Measurements from ENCODE around the gene CD46. TPM values are rescaled to one million over a fixed set of nuclear protein-coding genes. Genes with fewer than 3 reads are reported as not detected.

CD46 gene
- total RNA-seq, 1 donor, result 92.3 TPM

DNA sequence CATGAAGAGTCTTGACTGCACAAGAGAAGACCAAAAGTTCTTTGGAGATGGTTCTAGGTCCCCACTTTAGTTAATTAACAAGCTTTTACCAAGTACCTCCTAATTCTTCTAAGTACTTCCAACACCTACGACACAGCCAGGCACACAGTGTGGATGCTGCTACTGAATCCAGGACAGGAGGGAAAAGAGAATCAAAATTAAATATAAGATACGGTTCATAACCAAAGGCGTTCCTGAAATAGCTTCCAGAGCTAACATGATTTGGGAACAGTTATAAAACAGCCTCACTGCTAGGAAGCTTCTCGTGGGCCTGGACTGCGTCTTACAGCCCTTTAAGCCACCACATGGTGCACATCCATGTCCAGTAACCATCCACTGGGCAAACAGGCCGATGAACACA is 84.1 kb downstream of the CD46 start:
- H3K4me3 ChIP-seq (ENCODE audit: low read depth, low read length), result no peak overlapping the region
- no peak for DNase-seq (ENCODE audit: low read depth)
- TF ChIP-seq, protein P1, sequence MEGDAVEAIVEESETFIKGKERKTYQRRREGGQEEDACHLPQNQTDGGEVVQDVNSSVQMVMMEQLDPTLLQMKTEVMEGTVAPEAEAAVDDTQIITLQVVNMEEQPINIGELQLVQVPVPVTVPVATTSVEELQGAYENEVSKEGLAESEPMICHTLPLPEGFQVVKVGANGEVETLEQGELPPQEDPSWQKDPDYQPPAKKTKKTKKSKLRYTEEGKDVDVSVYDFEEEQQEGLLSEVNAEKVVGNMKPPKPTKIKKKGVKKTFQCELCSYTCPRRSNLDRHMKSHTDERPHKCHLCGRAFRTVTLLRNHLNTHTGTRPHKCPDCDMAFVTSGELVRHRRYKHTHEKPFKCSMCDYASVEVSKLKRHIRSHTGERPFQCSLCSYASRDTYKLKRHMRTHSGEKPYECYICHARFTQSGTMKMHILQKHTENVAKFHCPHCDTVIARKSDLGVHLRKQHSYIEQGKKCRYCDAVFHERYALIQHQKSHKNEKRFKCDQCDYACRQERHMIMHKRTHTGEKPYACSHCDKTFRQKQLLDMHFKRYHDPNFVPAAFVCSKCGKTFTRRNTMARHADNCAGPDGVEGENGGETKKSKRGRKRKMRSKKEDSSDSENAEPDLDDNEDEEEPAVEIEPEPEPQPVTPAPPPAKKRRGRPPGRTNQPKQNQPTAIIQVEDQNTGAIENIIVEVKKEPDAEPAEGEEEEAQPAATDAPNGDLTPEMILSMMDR (IDR thresholded peaks at IDR 0.05; ENCODE audit: insufficient read depth, low read length), result no peak

DNA sequence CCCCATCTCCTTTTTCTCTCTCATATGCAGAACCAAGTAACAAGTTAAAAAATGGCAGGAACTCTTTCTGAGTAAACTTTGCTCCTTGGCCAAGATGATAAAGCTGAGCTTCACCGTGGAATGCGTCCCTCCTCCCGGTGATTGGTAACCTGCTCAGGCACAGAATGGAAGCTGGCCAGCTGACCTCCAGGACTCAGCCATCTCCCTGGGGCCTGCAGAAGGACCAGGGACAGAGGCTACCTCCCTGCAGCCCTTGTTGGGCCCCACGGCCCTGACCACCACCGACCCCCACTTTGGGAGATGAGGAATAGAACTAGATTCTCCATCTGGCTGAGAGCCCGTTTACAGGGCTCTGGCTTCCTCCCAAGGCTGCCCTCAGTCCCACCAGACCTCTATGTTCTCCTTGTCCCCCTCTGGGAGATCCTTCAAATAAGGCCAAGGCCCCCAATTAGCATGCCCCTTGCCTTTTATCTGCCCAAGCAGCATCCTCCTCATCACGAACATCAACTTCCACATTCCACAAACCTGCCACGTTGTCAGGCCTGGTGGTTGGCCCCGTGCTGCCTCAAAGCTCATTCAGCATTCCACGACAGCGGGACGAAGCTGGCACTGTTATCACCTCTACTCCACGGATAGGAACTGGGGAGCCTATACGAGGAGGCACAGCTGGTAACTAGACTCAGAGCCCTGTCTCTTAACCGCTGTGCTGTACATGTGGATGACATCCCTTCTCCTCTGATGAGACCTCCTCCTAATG is 84.9 kb downstream of the CD46 start:
- TF ChIP-seq, protein P1 (IDR thresholded peaks at IDR 0.05; ENCODE audit: insufficient read depth, low read length), result no peak
- no peak for DNase-seq (ENCODE audit: low read depth)
- H3K4me3 ChIP-seq (ENCODE audit: low read depth, low read length), result no peak overlapping the region

DNA sequence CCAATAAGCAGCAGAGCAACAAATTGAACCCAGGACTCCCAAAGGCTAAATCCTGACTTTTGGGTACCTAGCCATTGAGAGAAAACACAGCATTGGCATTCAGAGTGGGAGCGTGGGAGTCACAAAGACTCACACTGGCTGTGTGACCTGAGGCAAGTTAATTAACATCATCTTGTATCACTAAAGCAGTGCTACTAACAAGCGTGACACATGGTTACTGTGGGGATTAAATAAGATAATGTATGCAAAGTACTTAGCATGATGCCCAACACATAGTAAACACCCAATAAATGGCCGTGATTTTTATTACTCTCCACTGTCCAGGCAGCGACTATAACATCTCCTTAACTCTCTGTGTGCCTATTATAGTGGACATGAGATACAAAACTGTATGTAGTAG is 85.8 kb downstream of the CD46 start:
- no peak for DNase-seq (ENCODE audit: low read depth)
- H3K4me3 ChIP-seq (ENCODE audit: low read depth, low read length), result no peak overlapping the region
- TF ChIP-seq, protein P1 (IDR thresholded peaks at IDR 0.05; ENCODE audit: insufficient read depth, low read length), result no peak

DNA sequence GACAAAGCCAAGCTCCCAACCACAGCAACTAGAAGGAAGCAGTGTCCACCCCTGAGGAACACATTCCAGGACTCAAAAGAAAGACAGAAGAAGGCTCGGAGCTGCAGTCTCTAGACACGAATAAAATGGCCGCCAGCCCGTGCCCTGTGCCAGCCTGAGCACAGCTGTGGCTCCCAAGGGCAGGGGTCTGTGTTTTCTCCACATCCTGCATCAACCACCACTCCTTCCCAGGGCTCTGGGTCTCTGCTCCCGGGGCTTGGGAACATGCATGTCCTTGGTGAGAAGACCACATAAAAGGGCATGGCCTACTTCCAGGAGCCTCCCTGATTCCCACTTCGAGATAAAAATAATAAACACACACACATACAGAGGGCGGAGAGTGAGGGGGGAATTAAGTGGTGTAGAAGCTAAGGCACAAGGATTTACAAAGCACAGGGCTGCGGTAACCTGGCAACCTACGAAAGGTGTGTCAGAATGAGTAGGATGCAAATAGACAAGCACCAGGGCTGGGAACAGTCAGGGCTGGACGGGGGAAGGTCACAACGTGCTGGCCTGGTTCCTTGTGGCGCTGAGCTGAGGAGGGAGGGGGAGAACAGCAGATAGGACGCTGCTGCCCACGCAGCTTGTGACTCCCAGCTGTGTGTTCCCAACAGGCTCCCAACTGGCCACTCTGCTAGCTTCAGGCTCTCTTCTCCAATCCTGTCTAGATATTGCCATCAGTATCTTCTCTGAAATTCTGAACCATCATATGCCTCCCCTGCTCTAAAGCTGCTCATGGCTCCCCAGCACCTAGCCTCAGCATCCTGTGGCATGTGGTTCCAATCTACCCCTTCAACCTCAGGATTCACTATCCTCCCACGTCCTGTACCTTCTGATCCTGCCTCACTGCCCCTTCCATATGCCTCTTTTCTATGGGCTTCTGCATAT is 86.6 kb downstream of the CD46 start:
- TF ChIP-seq, protein P1 (IDR thresholded peaks at IDR 0.05; ENCODE audit: insufficient read depth, low read length), result no peak
- no peak for DNase-seq (ENCODE audit: low read depth)
- no peak overlapping the region for H3K4me3 ChIP-seq (ENCODE audit: low read depth, low read length)

DNA sequence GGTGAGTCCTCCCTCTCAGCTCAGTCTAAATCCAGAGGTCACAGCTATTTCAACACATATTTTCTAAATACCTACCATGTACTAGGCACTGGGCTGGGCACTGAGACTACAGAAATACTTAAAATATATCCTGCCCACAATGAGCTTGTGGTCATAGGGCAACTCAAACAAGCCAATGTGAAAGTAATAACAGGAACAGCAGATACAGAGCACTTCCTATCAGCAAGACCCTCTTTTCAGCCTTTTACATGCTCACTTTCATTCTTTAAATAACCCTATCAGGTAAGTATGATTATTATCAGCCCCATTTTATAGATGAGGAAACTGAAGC is 87.2 kb downstream of the CD46 start:
- DNase-seq (ENCODE audit: low read depth), result no peak
- H3K4me3 ChIP-seq (ENCODE audit: low read depth, low read length), result no peak overlapping the region
- TF ChIP-seq, protein P1 (IDR thresholded peaks at IDR 0.05; ENCODE audit: insufficient read depth, low read length), result no peak

DNA sequence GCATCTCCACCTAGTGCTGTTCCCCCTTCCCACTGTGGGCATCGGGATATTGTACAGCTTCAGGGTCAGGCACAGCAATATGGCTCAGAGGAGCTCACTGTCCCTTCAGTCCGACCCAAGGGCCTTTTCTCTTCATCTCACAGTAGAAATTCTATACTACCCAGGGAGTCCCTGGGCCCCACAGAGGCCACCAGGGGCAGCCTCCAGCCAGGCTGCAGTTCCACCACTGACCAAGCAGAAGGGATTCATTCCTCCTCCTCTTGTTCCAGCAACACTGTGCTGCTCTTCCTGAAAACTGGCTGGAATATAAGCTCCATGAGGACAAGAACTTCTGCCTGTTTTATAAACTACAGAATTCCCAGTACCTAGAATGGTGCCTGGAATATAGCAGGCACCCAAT is 88.5 kb downstream of the CD46 start:
- no peak overlapping the region for H3K4me3 ChIP-seq (ENCODE audit: low read depth, low read length)
- no peak for DNase-seq (ENCODE audit: low read depth)
- TF ChIP-seq, protein P1 (IDR thresholded peaks at IDR 0.05; ENCODE audit: insufficient read depth, low read length), result no peak

Data from fibroblast of the aortic adventitia (primary cell).